Limb (tissue), 2 donors: Measurements from ENCODE around the gene SMIM41.

Experiments
- DNase-seq, 2 donors: peaks; one replicate each; pipeline ENCODE4 v3.0.0-alpha.2; 2016; ENCODE audit errors: extremely low spot score in 2 of 2

SMIM41 gene

GRCh38 chr12:52050758-52051541, 28.6 kb upstream of the SMIM41 start, which contains the start of gene NR4A1:
TSS of gene NR4A1 (plus strand) at chr12:52051442. CDS start at chr12:52054329, 2,887 bp downstream.
- peak; percentile 93 to 99 for DNase-seq

DNA sequence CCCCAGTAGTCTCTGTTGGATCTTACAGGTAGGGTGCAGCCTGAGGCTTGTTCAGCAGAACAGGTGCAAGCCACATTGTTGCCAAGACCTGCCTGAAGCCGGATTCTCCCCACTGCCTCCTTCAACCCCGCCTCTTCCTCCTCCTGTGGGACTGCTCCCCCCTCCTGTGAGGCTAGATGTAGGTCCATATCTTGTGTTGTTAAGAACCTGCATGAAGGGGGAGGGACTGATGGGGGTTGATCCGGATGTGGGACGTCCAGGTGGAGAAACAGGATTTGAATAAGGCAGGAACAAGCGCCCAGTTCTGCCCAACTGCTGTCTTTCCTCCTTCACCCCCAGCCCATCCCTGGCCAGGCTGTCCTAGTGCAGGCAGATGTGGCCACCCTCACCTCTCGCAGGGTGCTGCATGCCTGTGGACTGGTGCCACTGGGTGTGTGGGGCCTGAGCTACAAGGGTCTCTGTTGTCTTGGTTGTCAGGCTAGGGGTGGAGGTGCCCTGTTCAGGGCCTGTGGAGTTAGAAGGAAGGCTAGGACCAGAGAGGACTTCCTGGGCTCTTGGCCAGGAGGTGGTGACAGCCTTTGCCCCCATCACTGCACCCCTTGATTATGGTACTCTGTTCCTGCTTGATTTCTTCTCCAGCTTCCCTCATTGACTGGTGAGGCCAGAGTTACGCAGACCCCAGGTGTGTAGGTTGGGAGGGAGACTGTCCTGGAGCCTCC, 26.9 kb upstream of the SMIM41 start:
- DNase-seq: no peak

- no peak for DNase-seq
These were observed 25.8 kb upstream of the SMIM41 start for GRCh38 chr12:52053536-52054209.

DNA sequence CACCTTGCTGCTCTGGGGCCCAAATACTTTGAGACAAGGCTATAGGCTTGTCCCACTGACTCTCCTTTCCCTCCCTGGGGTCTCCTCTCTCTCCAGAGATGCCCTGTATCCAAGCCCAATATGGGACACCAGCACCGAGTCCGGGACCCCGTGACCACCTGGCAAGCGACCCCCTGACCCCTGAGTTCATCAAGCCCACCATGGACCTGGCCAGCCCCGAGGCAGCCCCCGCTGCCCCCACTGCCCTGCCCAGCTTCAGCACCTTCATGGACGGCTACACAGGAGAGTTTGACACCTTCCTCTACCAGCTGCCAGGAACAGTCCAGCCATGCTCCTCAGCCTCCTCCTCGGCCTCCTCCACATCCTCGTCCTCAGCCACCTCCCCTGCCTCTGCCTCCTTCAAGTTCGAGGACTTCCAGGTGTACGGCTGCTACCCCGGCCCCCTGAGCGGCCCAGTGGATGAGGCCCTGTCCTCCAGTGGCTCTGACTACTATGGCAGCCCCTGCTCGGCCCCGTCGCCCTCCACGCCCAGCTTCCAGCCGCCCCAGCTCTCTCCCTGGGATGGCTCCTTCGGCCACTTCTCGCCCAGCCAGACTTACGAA, 25.2 kb upstream of the SMIM41 start:
- DNase-seq: no peak

GRCh38 chr12:52054833-52055730, 24.4 kb upstream of the SMIM41 start:
- no peak for DNase-seq

DNA sequence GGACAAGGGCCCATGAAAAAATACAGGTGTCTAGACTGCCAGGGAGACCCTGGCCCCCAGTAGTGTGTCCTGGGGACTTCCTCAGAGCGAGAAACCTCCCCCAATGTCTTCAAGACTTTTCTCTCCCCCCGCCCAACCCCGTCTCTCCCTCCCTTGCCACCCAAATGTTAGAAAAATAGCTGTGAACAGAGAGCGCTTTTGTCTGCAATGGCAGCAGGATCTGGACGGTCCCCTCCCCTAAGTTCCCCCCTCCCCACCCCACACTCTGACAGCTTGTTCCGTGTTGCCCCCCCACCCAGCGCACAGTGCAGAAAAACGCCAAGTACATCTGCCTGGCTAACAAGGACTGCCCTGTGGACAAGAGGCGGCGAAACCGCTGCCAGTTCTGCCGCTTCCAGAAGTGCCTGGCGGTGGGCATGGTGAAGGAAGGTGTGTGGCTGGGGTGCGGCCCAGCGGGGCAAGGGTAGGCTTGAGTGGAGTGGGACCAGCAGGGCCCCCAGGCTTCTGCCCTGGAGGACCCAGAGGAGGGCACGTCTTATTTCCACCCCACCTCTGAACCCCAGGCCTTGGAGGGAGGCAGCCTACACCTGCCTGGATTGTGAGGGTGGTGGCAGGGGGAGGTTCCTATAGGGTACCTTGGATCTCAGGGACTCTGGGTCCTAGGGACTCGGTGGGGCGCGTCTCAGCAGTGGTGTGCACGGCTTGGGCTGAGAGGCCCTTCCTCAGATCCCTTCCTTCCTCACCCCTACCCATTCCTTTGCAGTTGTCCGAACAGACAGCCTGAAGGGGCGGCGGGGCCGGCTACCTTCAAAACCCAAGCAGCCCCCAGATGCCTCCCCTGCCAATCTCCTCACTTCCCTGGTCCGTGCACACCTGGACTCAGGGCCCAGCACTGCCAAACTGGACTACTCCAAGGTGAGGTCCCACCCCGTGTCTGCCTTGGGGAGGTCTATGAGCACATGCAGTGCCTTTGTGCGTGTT, 23.5 kb upstream of the SMIM41 start:
- DNase-seq: no peak

DNA sequence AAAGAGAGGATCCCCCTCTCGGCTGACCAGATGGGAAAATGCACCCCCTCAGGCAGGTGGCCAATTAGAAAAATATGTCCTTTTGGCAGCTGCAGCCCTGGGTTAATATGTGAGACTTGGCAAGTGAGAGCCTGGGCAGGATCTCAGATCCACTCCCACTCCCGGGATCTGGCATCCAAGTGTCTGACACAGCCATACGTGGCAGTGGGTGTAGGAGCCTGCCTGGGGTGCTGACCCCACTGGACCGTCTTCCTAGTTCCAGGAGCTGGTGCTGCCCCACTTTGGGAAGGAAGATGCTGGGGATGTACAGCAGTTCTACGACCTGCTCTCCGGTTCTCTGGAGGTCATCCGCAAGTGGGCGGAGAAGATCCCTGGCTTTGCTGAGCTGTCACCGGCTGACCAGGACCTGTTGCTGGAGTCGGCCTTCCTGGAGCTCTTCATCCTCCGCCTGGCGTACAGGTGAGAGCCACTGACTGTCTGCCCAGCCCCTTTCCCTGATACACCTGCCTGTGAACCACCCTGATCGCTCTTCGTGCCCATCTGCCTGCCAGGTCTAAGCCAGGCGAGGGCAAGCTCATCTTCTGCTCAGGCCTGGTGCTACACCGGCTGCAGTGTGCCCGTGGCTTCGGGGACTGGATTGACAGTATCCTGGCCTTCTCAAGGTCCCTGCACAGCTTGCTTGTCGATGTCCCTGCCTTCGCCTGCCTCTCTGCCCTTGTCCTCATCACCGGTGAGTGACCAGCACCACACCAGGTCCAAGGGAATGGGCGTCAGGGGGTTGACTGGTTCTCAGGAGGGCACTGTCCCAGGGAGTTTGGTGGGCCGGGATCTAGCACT, 22.5 kb upstream of the SMIM41 start:
- DNase-seq: peak in 1 of 2 donors; percentile 37

DNA sequence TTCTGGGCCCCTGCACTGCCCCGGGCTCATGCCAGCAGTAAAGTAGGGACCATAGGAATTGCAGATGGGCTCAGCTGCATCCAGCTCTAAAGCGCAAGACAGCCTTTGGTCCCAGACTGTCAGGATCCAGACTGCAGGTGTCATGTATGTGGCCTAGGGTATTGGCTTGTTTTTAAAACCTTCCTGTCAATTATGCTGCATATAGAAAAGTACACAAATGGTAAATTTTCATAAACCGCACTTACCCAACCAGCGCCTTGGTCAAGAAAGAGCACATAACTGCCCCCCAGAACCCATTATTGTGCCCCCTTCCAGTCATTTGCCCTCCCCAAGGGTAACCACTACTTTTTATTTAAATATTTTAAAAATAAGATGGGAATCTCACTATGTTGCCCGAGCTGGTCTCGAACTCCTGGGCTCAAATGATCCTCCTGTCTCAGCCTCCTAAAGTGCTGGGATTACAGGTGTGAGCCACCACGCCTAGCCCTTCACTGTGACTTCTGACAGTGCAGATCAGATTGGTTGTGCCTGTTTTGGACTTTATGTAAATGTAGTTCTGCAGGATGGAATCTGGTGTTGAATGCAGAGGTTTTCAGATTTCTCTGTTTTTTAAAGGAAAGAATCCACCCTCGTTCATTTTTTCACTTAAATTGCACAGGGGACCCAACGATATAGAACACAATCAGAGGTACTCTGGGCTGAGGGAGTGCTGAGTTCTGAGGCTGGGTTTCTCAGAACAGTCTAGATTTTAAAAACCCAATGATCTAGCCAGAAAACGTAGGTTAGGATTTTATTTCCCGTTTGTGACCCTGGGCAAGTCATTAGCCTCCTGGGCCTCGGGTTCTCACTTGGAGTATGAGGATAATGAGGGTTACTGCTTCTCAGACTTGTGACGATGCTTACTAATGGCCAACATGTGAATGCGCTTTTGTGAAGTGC, 21.6 kb upstream of the SMIM41 start:
- DNase-seq: no peak

DNA sequence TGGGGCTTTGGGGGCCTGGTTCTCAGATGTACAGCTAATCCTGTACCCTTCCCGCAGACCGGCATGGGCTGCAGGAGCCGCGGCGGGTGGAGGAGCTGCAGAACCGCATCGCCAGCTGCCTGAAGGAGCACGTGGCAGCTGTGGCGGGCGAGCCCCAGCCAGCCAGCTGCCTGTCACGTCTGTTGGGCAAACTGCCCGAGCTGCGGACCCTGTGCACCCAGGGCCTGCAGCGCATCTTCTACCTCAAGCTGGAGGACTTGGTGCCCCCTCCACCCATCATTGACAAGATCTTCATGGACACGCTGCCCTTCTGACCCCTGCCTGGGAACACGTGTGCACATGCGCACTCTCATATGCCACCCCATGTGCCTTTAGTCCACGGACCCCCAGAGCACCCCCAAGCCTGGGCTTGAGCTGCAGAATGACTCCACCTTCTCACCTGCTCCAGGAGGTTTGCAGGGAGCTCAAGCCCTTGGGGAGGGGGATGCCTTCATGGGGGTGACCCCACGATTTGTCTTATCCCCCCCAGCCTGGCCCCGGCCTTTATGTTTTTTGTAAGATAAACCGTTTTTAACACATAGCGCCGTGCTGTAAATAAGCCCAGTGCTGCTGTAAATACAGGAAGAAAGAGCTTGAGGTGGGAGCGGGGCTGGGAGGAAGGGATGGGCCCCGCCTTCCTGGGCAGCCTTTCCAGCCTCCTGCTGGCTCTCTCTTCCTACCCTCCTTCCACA, 20.7 kb upstream of the SMIM41 start:
- DNase-seq: peak in 1 of 2 donors; percentile 68

DNA sequence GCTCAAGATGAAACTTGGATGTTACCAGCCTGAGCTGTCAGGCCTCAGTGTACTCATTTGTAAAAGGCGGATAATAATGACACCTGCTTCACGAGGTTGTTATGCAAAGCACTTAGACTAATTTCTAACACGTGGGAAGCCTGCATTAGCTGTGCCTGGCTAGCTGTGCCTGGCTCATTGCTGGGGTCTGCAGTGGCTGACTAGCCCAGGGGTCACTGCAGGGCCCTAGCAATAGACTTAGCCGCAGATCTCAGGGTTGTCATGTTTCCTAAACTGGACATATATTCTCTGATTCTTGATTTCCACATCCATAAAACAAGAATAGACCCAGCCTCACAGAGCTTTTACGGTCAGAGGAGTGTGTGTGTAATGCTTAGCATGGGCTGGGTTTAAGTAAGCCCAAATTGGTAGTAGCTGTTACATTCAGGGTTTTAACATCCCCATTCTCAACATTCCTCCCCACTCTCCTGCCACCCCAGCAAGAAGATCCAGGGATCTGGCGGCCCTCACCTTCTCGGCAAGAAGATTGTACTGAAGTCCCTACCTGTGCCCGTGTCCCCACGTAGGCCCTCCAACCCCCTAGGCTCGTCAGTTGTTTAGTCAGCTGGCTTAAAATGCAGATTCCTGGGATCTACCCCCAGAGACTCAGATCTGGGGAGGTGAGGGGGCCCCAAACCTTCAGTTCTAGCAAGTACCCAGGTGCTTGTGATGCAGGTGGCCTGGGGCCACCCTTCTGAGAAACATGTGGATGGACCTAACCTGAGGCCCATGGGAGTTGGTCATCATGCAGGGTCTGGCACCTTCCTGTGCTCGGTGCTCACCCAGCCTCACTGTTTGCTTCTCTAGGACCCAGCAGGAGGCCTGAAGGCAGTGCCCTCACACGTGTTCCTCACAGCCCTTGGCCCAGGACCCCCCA, 19.7 kb upstream of the SMIM41 start:
- DNase-seq: peak in 1 of 2 donors; percentile 68

DNA sequence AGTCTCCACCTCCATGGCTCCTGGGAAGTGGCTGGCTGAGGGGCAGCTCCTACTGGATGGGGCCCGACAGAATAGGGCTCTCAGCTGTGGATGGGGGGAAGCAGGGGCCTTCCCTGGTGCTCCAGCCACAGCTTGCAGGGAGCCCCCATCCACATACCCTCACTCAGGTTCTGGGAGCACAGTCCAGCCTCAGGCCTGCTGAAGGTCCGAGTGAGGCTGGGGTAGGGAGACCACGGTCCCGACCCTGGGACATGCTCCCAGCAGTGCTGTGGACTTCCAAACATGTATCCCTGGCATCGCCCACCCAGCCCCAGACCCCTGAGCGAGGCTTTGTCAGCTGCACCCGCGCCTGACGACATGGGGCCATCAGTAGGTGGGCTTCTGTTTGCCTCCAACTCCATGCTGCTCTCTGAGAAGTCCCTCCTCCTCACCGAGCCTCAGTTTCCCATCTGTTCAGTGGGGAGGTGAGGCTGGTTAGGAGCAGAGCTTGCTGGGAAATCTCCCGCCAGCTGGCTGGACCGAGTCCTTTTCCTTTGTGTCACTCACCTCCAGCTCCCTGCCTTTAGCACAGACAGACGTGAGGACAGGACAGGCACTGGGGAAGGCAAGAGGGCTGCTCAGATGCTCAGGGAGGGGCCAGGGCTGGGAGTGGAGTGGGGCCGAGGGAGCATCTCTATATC, 18.9 kb upstream of the SMIM41 start:
- no peak for DNase-seq

GRCh38 chr12:52061470-52062166, 17.9 kb upstream of the SMIM41 start:
- DNase-seq: no peak

DNA sequence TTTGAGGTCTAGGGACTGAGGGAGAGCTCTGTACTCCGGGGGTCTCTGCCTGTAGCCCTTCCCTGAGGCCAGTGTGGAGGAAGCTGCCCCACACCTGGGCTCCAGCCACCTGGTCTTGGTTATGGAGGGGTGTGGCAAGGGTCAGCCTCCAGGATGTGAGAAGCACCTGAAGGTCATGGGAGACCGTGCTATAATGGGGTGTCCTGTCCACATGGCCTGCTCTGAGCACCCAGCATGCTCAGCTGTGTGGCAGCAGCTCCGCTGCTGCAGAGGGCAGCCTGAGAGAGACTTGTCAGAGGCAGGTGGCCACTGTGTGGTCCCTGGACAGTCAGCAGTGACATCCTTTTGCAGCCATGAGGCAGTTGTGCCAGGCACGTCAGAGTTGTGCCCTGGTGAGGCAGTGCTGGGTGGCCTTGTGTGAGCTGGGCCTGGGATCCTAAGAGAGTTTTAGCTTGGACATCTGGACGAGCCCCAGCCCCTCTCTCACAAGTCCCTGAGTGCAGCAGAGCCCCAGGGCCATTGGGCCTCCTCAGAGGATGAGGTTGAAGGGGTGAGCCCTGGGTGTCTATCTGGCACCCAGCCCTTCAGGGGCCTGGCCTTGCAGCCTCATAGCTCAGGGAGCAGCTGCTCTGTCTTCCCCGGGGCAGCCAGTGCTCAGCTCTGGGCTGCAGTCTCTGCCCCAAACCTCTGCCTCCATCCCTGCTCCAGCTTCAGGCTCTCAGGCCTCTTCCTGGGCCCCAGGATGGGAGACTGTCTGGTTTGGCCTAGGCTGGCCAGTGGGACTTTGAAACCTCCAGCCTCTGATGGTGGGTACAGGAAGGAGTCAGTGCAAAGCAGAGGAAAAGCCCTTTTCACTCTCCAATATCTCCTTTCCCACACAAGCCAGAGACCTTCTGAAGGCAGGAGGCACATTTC, 17.1 kb upstream of the SMIM41 start:
- no peak for DNase-seq
